ENCODE measurements around the gene SLAIN1.
"Not testable (repeated sequence)": the region's sequence is repeated elsewhere in the genome, so short reads cannot be mapped to it uniquely, and the experiment has no call there.

Gene SLAIN1

DNA sequence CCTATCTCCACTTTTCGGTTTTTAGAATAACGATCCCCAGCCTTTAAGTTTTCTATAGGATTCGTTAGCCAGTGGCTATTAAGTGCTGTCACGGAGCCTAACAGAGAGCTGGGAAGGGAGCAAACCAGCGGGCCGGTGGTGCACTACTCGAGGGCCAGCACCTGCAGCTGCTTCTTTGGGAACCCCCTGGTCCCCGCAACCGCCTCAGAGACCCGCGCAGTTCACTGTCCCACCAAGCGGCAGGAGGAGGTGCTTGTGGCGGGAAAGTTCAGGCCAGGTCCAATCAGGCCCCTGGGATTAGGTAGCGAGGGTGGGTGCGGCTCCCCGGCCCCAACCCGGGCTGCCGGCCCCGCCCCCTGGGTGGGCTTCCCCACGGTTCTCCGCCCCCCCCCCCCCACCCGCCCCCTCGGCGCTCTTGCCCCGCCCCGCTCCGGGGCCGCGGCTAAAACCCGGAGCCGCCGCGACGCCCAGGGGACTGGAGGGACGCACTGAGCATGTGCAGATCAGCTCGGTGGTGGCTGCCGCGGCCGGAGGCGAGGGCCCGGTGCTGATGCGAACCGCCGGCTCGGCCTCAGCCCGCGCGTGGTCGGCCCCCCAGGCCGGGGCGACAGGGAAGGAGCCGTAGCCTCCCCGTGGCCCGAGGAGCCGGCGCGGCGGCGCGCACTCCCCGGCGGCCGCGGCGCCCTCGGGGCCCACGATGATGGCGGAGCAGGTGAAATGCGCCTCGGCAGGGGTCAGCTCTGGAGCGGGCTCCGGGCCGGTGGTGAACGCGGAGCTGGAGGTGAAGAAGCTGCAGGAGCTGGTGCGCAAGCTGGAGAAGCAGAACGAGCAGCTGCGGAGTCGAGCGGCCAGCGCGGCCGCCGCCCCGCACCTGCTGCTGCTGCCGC lies at the start of gene SLAIN1:
TSS of gene SLAIN1 (plus strand) at position 471 of the 887 bp plus-strand sequence. CDS start at position 698, 227 bp downstream.
- DNase-seq (ENCODE audit: low read depth), result peak; percentile 76

DNA sequence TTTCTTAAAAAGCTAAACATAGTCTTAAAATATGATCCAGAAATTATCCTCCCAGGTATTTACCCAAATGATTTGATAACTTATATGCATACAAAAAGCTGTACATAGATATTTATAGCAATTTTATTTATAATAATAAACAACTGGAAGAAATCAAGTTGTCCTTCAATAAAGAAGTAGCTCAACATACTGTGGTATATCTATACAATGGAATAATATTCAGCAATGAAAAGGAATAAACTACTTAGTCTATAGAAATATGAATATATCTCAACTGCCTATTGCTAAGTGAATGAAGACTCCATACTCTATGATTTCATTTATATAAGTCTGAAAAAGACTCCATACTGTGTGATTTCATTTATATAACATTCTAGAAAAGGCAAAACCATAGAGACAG lies 47.1 kb upstream of the SLAIN1 start:
- no peak for DNase-seq (ENCODE audit: low read depth)

DNA sequence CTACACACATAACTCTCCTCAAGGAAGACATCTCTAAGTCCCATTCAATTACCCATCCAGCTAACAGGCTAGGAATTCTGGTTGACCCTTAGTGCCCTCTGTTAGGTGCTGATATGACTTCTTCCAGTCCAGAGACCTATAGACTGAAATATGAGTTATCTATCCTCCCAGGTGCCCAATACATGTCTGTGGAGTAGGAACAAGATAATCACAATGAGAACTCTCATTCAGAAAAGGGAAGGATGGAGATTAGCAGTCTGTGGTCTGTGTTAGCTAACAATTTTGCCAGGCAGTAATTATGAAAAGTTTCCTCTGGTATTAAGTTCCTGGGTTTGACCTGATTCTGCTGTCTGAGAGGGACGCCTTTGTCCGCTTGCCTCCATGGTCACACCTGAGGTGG lies 44.2 kb upstream of the SLAIN1 start:
- DNase-seq (ENCODE audit: low read depth), result no peak

DNA sequence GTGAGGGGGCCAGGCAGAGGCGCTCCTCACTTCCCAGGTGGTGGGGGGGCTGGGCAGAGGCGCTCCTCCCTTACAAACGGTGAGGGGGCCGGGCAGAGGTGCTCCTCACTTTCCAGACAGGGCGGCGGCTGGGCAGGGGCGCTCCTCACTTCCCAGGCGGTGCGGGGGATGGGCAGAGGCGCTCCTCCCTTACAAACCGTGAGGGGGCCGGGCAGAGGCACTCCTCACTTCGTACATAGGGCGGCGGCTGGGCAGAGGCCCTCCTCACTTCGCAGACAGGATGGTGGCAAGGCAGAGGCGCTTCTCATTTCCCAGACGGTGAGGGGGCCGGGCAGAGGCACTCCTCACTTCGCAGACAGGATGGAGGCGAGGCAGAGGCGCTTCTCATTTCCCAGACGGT lies 37.5 kb upstream of the SLAIN1 start:
- DNase-seq (ENCODE audit: low read depth), result not testable (repeated sequence)

DNA sequence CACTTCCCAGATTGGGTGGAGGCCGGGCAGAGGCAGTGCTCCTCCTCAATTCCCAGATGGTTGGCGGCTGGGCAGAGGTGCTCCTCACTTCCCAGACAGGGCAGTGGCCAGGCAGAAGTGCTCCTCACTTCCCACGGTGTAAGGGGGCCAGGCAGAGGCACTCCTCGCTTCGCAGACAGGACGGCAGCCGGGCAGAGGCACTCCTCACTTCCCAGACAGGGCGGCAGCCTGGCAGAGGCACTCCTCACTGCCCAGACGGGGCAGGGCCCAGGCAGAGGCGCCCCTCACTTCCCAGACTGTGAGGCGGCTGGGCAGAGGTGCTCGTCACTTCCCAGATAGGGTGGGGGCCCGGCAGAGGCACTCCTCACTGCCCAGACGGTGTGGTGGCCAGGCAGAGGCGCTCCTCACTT lies 36.6 kb upstream of the SLAIN1 start:
- no peak for DNase-seq (ENCODE audit: low read depth)

DNA sequence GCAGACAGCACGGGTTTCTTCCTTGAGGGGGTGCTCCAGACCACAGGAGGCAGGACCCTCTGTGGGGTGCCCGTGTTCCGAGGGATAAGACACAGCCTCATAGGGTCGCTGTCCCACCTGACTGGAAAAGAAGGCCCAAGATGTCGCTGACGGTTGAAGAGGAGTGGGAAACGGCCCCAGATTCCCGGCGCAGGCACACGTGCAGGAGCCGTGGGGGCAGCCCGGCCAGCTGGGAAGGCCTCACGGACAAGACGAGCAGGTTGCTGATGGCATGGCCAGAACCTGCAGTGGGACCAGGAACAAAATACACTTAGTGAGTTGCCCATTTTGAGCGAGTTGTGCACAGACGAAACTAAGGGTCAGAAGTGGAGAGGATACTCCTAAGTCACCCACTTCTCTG lies 35.2 kb upstream of the SLAIN1 start:
- DNase-seq (ENCODE audit: low read depth), result not testable (repeated sequence)

DNA sequence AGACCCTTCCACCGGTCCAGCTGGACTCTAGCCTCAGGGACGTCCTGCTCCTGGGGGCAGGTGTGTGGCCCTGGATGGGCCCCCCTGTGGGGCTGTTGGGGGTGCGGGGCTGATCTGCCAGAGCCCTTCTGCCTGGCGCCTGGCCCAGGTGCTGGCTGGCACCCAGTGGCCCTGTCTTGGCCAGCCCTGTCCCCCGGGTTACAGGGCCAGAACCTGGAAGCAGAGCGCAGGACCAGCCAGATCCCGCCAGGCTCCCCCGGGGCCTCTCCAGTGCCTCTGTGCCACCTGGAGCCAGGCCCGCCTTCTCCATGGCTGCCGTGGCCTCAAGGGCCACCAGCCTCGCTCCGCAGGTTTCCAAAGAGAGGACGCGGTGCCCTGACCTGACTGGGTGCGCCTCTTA lies 34.7 kb upstream of the SLAIN1 start:
- not testable (repeated sequence) for DNase-seq (ENCODE audit: low read depth)

DNA sequence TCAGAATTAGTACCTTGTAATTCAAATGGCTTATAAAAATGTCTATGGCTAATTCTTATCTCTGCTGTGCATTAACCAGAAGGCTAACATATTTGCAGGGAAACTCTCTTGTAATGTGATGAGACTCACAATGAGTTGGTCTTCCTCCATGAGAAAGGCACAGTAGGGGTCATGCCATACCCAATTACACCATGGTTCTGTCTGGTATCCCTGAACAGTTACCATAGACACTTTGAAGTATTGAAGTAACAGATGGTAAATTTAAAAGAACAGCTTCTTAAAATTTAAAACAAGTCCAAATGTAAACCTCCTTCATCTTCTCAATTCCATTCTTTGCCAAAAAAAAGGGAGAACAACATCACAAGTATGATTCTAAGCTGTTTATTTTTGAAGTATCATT lies 22.6 kb upstream of the SLAIN1 start:
- no peak for DNase-seq (ENCODE audit: low read depth)

DNA sequence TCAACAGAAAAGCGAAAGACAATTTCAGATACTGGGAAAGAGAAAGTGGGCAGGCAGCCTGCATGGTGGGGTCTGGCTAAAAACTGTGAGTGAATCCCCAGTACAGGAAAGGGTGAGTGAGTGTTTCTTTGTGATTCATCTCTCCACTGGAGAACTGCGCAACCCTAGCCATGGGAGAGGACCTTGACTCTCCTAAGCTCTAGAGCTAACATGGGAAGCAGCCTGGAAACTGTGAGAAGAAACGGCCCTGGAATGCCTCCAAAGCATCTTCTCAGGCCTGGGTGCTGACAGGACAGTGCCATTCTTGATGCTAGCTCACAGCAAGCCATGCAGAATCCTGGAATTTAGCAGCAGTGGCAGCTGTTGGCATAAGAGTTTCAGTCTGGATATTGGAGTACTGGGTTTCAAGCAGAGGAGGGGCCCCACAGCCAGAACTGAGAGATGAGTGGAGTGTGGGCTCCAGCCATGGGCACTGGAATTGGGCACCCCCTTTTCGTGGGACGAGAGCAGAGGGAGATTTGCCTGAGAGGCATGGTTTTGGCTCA lies 18.7 kb upstream of the SLAIN1 start:
- DNase-seq (ENCODE audit: low read depth), result no peak

DNA sequence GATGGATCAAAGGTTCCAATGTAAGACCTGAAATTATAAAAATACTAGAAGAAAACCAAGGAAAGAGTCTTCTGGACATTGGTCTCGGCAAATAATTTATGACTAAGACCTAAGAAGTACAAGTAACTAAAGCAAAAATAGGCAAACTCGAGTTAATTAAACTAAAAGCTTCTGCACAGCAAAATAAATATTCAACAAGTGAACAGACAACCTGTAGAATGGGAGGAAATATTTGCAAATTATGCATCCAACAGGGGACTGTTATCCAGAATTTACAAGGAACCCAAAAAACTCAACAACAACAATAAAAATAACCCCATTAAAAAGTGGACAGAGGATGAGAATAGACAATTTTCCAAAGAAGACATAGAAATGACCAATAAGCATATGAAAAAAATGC lies 9.7 kb upstream of the SLAIN1 start:
- no peak for DNase-seq (ENCODE audit: low read depth)

DNA sequence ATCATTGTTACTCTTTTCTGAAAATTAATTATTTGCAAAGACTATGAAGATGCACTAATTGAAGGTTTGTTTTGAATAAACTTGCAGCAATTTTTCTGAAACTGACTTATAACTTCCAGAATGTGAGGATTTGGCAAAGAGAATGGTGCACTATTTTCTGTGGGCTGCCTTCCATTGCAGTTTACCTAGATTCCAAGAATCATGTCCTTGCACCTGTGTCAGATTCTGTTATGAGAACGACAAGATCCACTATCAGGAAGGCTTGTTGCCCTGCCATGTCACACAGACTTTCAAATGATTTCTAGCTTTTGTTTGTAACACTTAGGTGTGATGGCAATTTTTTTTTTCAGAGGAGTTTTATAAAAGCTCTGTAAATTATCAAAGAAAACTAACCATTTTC lies 5.6 kb upstream of the SLAIN1 start:
- no peak for DNase-seq (ENCODE audit: low read depth)

DNA sequence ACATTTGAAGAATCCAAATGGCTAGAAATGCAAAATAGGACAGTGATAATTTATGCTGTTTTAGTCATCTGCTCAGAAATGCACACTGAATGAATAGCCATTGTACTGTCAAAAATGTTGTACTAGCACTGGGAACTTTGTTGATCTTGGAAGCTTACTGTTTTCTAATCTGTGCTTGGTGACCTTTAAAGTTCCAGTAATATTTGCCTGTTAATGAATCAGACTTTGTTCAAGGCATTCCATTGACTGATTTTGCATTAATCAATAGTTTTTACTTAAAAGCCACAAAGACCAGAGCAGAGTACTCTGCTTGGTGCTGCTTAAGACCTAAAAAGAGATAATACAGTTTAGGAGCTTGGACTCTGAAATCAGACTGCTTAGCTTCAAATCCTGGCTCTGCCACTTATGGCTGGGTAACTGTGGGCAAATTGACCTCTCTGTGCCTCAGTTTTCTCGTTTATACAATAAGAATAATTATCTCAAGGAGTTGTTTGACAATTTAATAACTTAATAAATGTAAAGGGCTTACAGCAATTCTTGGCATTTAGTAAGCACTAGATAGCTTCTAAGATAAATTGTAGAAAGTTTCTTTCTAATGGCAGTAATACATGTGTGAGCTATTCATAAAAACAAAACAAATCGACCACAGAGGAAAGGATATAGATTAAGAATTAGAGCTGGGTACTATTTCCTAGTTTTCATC lies 4.6 kb upstream of the SLAIN1 start:
- DNase-seq (ENCODE audit: low read depth), result no peak

DNA sequence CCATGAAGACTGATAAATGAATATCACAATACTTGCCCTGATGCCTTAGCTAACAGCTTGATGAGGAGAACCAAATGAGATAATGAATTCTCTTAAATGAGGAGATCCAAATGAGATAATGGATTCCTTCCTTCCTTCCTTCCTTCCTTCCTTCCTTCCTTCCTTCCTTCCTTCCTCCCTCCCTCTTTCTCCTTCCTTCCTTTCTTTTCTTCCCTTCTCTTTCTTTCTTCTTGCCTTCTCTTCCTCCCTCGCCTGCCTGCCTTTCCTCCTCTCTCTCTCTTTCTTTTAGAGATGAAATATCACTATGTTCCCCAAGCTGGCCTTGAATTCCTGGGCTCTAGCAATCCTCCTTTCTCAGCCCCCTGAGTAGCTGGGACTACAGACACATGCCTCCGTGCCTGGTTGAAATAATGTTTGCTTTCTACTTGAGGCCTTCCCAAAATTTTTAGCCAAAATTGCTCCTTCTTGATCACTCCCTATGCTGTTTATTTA lies 4.0 kb upstream of the SLAIN1 start:
- no peak for DNase-seq (ENCODE audit: low read depth)

DNA sequence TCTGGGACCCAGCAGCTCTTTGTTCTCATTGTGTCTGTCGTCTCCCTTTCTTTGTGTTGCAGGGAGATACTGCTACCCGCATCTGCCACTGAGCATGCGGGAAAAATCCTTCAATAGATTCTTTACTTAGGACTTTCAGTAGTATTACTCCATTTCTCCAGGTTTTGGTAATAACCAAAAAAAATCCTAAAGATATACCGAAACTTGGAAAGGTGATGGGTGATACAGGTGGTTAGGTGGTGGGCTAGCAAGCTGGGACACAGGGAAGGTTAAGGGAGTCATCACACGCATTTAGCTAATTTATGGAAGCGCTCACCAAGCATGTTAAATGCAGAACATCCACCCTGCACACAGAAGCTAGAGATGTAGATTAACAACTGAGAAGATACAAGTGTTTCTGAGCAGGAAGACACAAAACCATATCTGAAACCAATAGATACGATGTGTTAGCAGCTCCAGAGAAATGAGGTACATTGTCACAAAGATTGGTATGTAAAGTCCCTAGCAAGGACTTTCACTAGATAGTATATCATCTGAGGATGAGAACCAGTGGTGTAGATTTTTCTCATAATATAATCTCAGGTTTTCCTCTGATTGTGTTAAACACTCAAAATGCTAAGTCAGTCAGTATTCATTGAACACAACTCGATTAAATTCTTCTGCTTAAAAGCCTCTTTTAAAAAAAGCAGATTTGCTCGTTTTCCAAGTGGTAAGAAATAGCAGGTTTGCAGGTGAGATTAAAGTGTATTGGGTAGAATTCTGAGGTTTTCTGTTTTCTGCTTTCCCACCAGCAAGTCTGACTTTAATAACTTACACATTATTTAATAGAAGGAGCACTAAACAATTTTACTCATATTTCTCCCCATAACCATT lies 1.2 kb upstream of the SLAIN1 start:
- no peak for DNase-seq (ENCODE audit: low read depth)

DNA sequence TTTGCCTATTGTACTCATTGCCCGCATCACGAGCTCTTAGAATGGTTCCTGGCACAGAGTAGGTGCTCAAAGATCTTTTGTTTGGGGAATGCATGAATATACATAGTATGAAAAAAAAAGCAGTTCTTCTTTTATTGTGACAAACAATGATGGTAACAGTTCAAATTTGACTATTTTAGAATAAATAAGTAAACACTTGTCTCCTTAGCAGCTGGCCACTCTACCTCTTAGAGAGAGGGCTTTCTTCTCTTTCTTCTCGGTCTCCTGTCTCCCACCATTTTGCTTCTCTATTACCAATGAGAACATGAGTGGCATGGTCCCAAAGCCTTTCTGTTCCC lies 639 bp upstream of the SLAIN1 start:
- DNase-seq (ENCODE audit: low read depth), result no peak

DNA sequence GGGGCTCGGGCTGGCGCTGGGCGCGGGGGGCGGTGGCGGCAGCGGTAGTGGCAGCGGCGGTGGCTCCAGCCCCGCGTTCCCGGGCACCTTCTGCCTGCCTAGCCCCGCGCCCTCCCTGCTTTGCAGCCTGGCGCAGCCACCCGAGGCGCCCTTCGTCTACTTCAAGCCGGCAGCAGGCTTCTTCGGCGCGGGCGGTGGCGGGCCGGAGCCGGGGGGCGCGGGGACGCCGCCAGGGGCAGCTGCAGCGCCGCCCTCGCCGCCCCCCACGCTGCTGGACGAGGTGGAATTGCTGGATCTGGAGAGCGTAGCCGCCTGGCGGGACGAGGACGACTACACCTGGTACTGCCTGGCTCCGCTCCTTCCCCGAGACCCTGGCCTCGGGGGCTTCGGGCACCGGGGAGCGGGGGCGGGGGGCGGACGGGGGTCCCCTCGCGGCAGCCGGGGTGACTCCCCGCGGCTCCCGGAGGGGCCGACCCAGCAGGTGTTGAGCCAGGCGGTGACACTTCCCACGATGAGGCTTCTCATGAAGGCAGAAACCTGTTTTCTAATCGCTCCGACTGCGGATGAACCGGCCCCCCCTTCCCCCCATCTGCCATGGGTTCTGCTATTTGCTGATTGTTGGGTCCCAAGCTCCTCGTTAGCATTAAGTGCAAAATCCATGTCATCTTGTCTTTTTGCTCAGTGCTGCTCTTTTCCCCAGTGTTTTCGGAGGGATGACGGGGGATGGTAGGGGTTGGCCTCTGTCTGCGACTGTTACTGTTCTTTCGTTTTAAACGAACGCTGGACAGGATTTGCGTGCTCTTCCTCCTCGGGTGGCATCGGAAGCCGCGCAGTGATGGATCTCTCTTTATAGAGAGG lies 943 bp downstream of the SLAIN1 start:
- DNase-seq (ENCODE audit: low read depth), result peak; percentile 21

DNA sequence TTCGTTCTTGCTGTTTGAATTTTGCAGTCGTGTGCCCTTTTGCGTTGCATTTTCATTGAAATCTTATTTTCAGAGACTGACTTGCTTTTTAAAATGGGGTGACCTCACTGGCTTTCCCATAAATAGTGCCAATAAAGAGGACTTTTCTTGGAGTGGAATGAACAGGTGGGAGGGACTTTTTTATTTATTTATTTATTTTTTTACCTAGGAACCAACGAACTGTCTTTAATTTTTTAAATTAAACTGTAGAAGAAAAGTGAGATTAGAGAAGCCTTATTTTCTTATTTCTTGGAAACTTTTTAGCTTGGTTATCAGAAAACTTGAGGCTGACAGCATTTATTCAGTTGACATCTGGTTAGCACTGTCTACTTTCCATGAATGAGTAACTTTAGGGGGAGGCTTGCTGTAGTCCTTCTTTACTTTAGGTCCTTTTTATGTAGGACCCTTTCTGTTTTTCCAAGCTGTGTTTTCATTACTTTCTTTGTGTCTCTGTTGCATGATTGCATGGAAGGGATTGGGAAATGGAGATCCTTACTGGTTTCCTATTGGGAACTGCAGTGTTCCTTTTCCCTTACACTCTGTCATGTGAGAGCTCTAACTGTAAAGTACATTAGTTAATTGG lies 1.7 kb downstream of the SLAIN1 start:
- DNase-seq (ENCODE audit: low read depth), result no peak

DNA sequence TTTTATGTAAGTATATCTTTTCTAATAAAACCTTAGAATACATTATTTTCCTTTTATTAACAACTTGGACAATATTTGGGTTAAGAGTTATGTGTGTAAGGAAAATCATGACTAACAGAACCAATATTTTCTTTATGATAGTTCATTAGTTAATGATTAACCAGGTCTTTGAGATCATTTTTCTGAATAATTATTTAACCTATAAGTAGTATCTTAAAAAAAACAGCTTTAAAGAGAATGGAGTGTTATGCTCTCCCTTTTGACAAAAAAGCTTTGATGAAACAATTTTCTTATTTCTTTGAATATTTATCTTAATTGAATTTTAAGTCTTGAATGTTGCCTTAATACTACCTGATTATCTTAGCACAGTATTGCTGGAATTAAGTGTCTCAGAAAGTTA lies 3.8 kb downstream of the SLAIN1 start:
- no peak for DNase-seq (ENCODE audit: low read depth)

DNA sequence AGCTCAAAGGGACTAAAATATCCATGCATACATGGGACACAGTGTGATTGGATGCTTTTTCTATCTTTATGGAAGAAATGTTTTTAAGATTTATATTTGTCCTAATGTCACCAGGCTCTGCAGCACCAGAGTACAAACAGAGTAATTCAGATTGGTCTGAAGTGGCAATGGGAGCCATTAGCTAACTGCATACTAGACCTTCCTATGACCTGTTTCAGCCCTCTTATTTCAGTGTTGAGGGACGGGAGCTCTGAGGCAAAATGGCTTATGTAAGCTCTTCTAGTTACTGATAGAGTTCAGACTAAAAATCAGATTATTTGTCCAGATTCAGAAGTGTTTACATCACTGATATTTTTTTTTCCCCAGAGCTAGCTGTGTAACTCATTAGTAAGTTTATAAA lies 4.9 kb downstream of the SLAIN1 start:
- no peak for DNase-seq (ENCODE audit: low read depth)

DNA sequence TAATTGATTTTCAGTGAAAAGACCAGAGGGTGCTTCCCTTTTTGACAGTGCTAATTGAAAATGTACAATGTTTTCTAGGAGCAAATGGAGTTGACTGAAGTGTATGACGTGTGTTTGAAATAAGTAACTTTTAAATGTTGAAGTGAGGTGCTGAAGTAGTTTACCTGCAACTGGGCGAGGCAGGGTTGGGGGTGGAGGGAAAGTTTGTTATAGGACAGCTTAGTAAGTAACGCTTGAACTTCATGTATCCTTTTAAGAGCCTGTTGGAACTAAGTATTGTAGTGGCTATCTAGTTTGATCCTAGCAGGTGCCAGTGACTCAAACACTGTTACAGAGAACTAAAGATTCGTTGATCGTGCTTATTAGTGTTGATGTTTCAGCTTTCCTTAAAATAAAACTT lies 5.9 kb downstream of the SLAIN1 start:
- DNase-seq (ENCODE audit: low read depth), result no peak

All from stimulated activated CD8-positive, alpha-beta memory T cell treated with anti-CD3 and anti-CD28 coated beads, Interleukin-12 subunit alpha, Interleukin-12 subunit beta, amount 100 ng/mL, for 4 hours (primary cell).